Islet precursor cell (in vitro differentiated cells): ENCODE results near the gene HSP90AB1.
"Not testable (repeated sequence)": the region's sequence is repeated elsewhere in the genome, so short reads cannot be mapped to it uniquely, and the experiment has no call there.

Experiments used
- DNase-seq: peaks from one replicate; pipeline ENCODE4 v3.0.0-alpha.2; 2018

The HSP90AB1 gene

GRCh38 chr6:44222486-44223318 lies 24.2 kb upstream of the HSP90AB1 start:
- no peak for DNase-seq

GRCh38 chr6:44223319-44224028 lies 23.4 kb upstream of the HSP90AB1 start, which contains the start of gene SLC29A1:
Gene SLC29A1, plus strand, starts transcription at chr6:44223595. Its CDS starts 3,719 bp downstream, at chr6:44227314.
- peak; percentile 86 for DNase-seq

- peak; percentile 41 for DNase-seq
Measured at GRCh38 chr6:44224029-44224964, 22.6 kb upstream of the HSP90AB1 start.

- no peak for DNase-seq
Measured at GRCh38 chr6:44224965-44225305, 22.0 kb upstream of the HSP90AB1 start.

- DNase-seq, result peak; percentile 45
Measured at GRCh38 chr6:44225579-44226325, 21.1 kb upstream of the HSP90AB1 start.

GRCh38 chr6:44226368-44227147 lies 20.3 kb upstream of the HSP90AB1 start:
- peak; percentile 54 for DNase-seq

- no peak for DNase-seq
Measured at GRCh38 chr6:44227148-44227793, 19.6 kb upstream of the HSP90AB1 start.

- no peak for DNase-seq
Measured at GRCh38 chr6:44228031-44228430, 18.9 kb upstream of the HSP90AB1 start.

GRCh38 chr6:44228433-44228832 lies 18.5 kb upstream of the HSP90AB1 start:
- no peak for DNase-seq

- no peak for DNase-seq
Measured at GRCh38 chr6:44228836-44229235, 18.1 kb upstream of the HSP90AB1 start.

- DNase-seq, result no peak
Measured at GRCh38 chr6:44229376-44230033, 17.4 kb upstream of the HSP90AB1 start.

GRCh38 chr6:44230034-44230675 lies 16.7 kb upstream of the HSP90AB1 start:
- DNase-seq, result no peak

GRCh38 chr6:44231426-44231825 lies 15.5 kb upstream of the HSP90AB1 start:
- DNase-seq, result not testable (repeated sequence)

GRCh38 chr6:44232676-44233566 lies 14.0 kb upstream of the HSP90AB1 start:
- no peak for DNase-seq

- DNase-seq, result no peak
Measured at GRCh38 chr6:44233567-44234100, 13.3 kb upstream of the HSP90AB1 start.

- DNase-seq, result peak; percentile 94
Measured at GRCh38 chr6:44234101-44235025, 12.5 kb upstream of the HSP90AB1 start.

GRCh38 chr6:44235269-44235668 lies 11.6 kb upstream of the HSP90AB1 start:
- no peak for DNase-seq
